HG02973 (cell line): ENCODE data around the gene SMIM1.
A peak's percentile ranks its signal among the peaks of the same experiment; 100 is the strongest.
"Not testable (repeated sequence)": the region's sequence is repeated elsewhere in the genome, so short reads cannot be mapped to it uniquely, and the experiment has no call there.

Experiments used
- ATAC-seq: cut with Tn5 transposase; IDR thresholded peaks from one replicate; pipeline ENCODE4 v1.9.1; 2021; ENCODE audit warnings: moderate library complexity; ENCODE audit not compliant: unreplicated experiment

The SMIM1 gene

DNA sequence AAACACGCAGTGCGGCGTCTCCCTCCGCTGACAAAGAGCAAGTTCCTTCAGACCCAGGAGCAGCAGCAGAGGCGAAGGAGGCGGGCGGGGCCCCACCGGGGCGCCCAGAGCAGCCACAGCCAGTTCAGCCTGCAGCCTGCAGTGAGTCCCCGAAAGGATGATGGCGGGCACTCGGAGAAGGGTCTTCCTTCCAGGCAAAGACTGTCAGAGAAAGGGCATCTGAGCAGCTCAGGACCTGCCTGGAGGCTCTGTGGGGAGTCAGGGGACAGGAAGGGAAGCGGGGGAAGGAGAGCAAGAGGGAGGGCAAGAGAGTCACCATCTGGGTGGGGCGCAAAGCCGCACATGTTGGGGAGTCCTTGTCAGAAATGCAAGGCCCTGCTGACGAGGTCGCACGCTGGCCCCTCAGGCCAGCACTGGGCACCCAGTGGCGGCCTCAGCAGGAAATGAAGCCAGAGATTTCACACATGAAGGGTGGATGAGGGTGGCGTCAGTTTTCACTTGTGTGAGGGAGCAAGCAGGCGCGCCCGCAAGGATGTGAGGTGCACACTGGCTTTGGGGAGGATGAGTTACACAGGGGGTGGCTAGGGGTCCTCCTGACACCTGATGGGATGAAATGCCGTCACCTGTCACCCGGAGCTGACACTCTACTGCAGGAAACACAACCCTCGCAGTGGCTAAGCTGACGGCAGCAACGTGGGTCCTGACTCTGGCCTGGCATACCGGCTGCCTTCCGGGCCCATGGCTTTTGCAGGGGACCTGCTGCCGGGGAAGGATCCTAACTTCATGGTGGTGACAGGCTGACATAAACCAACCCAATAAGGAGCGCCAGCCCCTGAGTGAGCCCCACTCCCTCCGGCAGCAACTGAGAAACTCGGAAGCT is 17.1 kb downstream of the SMIM1 start:
- ATAC-seq, result no peak

DNA sequence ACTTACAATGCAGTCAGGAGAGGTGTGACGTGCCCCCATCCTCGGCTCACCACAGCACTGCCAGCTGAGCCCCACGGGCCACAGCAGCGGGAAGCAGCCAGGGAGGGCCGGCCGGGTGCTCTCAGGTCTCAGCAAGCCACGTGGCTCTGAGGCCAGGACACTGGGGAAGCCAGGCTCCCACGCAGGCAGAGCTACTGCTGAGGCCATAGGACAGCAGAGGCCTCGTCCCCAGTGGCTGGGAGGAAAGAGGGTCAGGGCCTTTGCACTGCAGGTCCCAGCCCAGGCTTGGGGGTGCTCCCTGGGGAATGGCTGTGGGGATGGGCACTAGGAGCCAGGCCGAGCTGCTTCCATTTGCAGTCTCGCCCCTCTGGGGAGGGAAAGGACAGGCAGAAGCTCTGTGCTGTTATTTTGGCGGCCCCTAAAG is 18.0 kb downstream of the SMIM1 start:
- ATAC-seq, result no peak

DNA sequence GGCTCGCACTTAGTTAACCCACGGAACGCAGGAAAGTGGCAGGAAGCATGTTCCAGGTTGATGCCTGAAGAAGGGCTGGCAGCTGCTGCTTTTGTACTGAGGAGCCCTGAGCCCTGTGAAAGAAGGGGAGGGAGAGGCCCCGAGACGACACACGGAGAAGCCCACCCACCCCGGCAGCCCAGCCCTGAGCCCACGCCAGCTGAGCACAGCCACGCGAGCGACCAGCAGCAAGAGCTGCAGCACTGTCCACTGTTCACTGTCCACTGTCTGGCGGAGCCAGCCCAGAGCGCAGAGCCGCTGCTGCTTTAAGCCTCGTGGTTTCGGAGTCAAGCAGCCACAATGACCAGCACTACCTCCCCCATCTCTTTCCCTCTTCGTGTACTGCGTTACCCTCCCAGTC is 18.4 kb downstream of the SMIM1 start:
- ATAC-seq, result no peak

DNA sequence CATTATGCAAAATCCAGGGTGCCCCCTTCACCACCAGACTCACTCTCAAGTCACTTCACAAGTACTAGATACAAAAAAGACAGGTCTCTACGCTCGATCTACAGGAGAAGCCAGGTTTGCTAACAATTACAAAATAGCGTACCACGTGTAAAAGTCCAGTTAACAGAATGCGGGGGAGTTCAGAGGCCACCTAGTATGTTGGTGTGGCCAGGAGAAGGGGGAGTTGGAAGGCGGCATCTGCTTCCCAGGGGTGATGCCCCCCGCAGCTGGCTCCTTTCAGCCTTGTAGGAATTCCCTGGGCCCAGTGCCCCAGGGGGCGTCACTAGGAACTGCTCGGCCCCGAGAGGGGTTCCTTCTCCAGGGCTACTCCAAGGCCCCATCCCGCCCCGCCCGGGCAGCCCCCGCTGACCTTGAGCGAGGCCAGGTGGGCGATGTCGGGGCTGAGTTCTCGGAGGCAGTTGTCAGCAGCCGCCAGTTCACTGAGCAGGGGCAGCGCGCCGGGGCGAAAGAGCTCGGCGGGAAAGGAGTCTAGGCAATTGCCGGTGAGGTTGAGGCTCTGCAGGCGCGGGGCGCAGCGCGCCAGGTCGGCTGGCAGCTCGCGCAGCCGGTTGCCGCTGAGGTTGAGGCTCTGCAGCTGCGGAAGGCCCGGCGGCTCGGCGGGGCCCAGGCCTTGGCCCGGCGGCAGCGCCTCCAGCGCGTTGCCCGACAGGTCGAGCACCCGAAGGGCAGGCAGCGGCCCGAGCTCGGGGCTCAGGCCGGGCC is 23.1 kb downstream of the SMIM1 start:
- peak; percentile 13 for ATAC-seq

DNA sequence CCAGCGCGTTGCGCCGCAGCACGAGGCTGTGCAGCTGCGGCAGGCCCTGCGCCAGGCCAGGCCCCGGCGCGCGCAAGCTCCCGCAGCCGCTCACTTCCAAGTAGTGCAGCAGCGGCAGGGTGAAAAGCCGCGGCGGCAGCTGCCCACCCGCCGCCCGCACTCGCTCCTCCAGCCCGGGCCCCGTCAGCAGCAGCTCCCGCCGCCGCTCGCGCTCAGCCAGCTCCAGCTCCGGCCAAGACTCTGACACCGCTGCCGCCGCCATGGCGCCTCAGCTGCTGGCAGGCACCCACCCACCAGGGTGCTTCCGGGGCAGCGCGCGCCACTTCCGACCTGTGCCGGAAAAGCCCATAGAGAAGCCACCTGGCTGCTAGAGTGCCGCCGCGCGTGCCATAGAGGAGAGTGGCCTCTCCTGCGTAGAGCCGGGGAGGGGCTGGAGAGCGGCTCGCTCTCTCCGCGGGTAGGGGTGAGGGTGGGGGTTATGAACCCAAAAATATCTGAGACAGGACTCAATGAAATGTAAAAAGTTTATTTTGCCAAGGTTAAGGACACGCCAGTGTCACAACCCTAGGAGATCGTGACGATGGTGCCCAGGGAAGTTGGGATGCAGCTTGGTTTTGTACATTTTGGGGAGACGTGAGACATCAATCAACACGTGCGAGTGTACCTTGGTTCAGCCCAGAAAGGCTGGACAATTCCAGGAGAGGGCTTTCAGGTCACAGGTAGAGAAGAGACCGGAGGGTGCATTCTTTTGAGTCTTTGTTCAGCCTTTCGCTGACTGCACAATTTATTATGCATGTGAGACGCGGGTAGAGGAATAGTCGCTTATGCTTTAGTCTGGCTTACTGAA is 23.9 kb downstream of the SMIM1 start, which contains the start of gene LRRC47:
TSS of gene LRRC47 (minus strand) at position 284 of the 847 bp plus-strand sequence. CDS start at position 262, 22 bp downstream.
- ATAC-seq, result peak; percentile 97

DNA sequence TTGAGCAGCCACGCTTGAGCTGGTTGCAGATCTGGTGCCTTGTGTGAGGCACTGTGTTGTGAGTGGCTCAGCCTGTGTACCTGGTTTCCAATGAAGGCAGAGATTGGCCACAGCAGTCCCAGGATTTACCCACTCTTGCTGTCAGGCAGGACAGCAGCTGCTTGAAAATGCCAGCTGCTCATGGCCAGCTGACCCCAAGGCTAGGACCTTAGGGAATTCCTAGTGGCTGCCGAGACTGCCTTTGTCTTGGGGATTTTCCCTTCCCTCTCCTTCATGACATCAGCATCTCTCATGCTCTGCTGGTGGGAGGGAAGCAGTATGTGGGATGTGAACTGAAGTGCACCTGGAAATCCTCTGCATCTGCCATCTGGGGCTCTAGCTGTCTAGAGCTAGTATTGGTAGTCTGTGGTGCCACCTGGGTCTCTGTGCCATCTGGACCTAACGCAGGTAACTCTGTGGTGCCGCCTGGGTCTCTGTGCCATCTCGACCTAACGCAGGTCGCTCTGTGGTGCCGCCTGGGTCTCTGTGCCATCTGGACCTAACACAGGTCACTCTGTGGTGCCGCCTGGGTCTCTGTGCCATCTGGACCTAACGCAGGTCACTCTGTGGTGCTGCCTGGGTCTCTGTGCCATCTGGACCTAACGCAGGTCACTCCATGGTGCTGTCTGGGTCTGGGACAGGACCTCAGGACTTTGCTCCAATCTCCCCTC is 27.6 kb downstream of the SMIM1 start:
- ATAC-seq, result no peak

DNA sequence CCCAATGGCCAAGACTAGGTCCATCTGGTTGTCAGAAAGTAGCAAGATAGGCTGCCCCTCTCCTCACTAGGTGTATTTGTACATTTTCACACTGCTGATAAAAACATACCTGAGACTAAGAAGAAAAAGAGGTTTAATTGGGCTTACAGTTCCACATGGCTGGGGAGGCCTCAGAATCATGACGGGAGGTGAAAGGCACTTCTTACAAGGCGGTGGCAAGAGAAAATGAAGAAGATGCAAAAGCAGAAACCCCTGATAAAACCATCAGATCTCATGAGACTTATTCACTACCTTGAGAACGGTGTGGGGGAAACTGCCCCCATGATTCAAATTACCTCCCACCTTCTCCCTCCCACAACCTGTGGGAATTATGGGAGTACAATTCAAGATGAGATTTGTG is 28.2 kb downstream of the SMIM1 start:
- ATAC-seq, result not testable (repeated sequence)

DNA sequence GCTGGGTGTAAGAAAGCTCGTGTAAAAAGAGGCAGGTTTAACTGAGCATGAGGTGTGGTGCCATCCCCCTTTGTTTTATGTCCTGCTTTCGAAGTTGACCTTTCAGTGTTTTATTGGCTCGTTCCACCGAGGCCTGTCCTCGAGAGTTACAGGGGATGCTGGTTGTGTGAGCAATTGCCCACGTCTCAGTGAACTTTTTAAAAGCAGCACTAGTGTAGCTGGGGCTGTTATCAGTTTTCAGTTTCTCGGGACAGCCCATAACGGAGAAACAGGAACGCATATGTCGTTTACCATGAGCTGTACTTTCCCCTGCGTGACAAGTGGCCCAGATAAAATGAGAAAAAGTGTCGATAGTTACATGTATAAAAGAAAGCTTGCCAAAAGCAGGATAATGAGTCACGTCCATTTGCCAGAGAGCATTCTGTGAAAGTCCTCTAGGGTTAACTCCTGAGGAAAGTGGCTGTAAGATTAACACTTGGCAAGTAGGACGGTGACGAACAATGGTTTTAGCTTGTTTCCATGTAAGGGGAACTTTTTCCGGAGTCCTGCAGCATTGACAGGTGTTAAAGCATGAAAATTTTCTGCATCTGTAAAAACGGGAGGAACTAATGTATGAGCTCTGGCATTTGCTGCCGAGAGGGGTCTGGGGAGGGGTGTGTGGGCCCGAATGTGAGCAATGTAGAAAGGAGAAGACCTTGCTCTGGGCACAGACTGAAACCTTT is 31.5 kb downstream of the SMIM1 start:
- no peak for ATAC-seq

DNA sequence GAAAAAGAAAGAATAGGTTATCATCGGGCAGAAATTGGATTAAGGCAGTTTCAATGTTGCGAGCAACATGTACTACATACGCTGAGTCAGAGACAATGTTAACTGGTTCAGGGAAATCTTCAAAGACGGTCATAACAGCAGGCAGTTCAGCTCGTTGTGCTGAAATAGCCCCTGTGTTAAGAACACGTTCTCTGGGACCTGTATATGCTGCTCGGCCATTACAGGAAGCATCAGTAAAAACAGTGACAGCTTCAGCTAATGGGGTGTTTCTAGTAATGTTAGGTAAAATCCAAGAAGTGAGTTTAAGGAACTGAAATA is 32.0 kb downstream of the SMIM1 start:
- not testable (repeated sequence) for ATAC-seq

DNA sequence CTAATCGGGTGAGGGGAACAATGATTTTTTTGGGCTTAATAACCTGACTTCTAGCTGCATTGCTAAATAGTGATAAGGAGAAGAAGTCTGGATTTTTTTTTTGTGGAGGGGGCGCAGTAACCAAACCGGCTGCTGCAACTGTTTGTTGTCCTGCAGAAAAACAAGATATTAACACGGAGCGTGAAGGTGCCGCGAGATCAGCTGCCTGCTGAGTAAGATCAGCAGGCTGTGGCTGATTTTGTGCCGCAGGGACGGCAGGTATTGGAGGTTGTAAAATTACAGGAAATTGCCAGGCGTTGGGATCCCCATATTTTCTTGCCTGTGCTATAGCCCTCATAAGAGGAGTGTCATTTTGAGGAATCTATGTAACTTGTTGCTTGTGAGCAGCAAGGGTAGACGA is 32.5 kb downstream of the SMIM1 start:
- no peak for ATAC-seq

DNA sequence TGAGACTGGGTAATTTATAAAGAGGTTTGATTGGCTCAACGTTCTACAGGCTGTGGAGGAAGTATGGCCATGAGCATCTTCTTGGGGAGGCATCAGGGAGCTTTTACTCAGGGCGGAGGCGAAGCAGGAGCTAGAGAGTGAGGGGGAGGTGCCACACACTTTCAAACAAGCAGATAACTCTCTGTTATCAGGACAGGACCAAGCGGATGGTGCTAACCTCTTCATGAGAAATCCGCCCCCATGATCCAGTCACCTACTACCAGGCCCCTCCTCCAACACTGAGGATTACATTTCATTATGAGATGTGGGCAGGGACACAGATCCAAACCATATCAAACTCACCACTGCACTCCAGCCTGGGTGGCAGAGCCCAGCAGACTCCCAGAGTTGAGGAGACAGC is 35.2 kb downstream of the SMIM1 start:
- no peak for ATAC-seq

DNA sequence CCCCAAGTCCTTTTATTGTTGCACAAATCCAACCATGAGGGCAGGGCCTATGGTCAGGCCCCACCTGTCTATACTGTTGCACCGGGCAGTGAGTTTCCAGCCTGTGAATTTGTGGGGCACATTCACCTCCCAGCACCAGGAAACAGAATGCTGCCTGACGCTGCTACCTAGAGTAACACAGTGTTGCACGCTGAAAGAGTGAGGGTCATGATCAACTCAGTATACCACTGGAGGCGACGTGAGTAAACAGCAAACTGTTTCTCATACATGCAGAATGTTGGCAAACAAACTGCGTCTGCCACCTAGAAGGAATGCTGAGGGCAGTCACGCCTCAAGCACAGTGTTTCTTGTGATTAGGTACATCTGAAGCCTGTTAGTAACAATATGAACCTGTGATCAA is 37.1 kb downstream of the SMIM1 start:
- no peak for ATAC-seq

DNA sequence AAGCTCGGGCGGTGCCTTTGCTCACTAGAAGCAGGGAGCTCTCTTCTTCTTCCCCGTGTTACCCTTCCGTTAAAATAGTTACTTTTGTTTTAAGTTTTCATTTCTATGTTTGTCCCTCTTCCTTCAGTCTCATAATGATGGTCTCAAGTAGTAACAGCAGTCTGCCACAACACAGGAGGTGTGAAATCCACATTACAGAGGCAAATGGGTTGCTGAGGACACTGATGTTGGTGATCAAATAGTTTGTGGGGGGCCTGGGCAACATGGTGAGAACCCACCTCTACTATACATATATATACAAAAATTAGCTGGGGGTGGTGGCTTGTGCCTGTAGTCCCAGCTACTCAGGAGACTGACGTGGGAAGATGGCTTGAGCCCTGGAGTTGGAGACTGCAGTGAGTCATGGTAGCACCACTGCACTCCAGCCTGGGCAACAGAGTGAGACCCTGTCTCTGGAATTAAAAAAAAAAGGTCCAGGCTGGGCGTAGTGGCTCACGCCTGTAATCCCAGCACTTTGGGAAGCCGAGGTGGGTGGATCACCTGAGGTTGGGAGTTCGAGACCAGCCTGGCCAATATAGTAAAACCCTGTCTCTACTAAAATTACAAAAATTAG is 37.7 kb downstream of the SMIM1 start:
- ATAC-seq, result not testable (repeated sequence)

DNA sequence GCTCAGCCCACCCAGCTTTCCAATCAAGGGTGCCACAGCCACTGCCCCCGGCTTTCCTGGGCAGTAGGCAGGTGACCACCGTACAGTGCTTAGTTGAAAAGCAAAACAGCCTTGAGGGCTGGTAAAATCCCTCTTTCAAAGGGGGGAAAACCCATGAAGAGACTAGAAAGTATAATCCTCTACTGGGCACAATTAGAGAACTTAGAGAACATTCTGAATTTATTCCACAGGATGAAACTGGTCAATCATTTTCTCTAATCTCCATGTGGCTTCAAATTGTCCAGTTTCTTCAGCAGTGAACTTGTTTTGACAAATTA is 39.0 kb downstream of the SMIM1 start:
- ATAC-seq, result no peak

DNA sequence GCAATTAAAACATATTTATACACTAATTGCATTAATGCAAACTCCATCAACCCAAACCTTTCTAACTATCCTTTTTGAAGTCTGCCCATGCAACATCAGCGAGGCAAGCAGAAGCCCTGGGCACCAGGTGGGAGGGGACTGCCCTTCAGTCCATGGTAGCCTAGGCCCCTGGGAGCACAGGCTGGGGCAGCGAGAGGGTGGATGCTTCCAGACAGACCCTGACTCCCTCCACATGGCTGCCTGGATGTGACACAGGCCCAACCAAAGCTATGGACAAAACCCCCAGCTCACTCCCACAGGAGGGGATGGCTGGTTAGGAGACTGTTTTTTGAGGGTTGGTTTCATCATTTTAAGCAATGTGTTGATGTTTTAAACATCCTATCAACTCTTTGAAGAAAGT is 41.5 kb downstream of the SMIM1 start:
- ATAC-seq, result no peak

DNA sequence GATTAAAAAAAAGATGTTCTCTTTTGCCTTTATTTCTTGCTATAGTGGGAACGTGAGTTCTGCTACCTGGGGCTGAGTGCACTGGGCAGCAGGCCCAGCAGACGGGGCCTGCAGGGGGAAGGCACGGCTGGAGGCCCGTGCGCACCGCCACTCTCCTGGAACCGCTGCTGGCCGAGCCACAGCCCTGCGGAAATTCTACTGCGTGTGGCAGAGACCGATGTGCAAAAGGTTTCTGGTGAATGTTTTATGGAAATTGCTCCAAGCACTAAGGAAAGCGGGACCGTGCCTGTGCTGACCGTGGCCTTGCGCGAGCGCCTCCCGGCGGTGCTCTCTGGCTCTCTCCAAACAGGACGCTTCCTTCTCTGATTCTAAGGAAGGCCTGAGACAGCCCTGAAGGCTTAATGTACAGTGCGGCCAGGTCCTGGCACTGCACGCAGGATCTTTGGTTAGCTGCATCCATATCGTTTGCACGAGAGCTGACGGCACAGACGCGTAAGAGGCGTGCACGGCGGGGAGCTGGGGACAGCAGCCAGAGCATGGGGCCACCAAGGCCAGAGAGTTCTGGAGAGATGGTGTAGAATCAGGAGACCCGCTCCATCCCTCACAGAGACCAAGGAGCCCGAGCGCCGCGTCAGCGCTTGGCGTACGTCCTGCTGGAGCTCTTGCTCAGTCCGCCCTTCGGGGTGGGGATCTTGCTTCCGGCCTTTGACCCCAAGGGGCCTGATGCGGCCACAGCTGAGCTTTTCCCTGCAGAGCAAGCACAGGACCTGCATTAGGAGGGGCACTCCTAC is 42.4 kb downstream of the SMIM1 start:
- ATAC-seq, result no peak

DNA sequence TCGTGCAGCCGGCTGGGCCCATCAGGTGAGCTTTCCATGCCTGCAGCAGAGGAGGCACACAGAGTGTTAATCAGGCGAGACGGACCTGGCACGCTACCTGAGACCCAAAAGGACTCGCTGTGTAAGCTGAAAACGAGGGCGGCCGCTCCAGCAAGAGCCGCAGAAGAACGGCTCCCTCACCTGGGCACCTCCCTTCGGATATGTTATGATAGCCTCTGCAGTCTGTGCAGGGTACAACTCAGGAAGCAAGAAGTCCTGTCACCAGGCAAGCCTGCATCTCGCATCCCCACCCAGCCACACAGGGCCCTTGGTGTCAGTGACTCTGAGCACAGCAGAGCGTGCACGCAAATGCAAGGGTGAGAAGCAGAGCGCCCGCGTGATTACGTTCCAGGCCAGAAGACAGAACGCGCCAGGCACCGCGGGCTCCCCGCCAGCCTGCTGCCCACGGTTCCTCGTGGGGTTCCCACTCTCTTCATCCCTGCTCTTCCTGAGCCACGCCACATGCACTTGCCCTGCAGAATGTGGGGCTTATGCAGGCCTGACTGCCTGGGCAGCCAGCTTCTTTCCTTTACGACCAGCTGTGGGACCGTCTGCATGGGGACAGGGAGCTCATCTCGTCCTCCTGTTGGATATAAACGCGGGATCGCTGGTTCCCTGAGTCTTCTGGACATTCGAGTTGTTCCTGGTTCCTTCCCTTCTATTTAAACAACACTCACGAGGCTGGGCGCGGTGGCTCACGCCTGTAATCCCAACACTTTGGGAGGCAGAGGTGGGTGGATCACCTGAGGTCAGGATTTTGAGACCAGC is 44.0 kb downstream of the SMIM1 start:
- ATAC-seq, result no peak

DNA sequence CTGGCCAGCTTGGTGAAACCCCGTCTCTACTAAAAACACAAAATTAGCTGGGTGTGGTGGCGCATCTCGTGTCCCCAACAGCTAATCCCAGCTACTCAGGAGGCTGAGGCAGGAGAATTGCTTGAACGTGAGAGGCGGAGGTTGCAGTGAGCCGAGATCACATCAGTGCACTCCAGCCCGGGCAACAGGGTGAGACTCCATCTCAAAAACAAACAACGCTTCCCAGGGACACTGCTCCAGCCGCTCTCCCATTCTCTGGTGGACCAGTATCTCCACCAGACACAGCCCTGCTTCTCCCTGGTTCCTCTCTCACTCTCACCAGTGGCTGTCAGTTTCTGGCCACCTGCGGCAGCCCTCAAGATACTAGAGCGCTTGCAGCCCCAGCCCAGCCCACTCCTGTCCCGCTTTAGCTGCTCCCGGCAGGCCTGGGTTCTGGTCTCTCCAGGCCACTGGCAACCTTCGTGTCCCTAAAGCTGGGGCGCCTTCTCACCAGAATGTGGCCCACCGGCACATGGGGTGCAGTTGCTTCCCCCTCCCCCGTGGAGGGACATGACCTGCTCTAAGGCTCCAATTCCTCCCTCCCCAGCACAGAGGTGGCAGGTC is 44.7 kb downstream of the SMIM1 start:
- ATAC-seq, result no peak
